Mucosa of descending colon (tissue), 3 donors: ENCODE results near the gene CMYA5. TPM values are rescaled to one million over a fixed set of nuclear protein-coding genes. Genes with fewer than 3 reads are reported as not detected.

Source experiments
- ATAC-seq: fragments of 200-7000 bp; cut with Tn5 transposase; one replicate; pipeline ENCODE4 v1.9.1; 2020; ENCODE audit warnings: mild to moderate bottlenecking, moderate library complexity
- DNase-seq, 3 donors: peaks; one replicate each; pipeline ENCODE4 v3.0.0-alpha.2; 2020
- H3K36me3 ChIP-seq: fragments of 200-600 bp; one replicate; pipeline ENCODE4 v1.8.0; 2021; ENCODE audit warnings: low read depth, mild to moderate bottlenecking
- H3K4me1 ChIP-seq: fragments of 200-600 bp; one replicate; pipeline ENCODE4 v1.8.0; 2021; ENCODE audit warnings: low read depth, mild to moderate bottlenecking
- H3K4me3 ChIP-seq: fragments of 200-600 bp; one replicate; pipeline ENCODE4 v1.8.0; 2021; ENCODE audit warnings: mild to moderate bottlenecking
- H3K9me3 ChIP-seq: fragments of 200-600 bp; one replicate; pipeline ENCODE4 v1.8.0; 2021; ENCODE audit warnings: mild to moderate bottlenecking
- intact Hi-C, 2 donors: fragments of 100-400 bp; cut with DNase I in 1 of 2; cut with micrococcal nuclease in 1 of 2; formaldehyde crosslinking; loops; one replicate each; pipeline versions ENCODE4 v1.11.0 to v1.11.1; 2022; cut with DNase I, micrococcal nuclease
- total RNA-seq, 3 donors: library from RNA; stranded (reverse); fragmentation: NEBNext Ultra II Directional in 2 of 3; extraction: Animal tissue kit (Norgen Biotek cat#: 25700) in 2 of 3; gene quantifications; one replicate each; pipeline versions ENCODE4 v1.2.1 to v1.2.4, GENCODE V29; 2021 to 2023
- TF ChIP-seq, protein P1 (sequence below): fragments of 200-600 bp; IDR thresholded peaks from one replicate; pipeline ENCODE4 v1.8.0; 2022; ENCODE audit warnings: antibody characterized with exemption, mild to moderate bottlenecking
- donor health status: DM: no; HTN: no; CAD: no; lungs with moderate emphysema.
- donor health status: DM: no; HTN: no; CAD: no.
- donor health status: DM: no; HTN: yes; CAD: no.

The CMYA5 gene
- total RNA-seq, 3 donors from 2014 or later, result 0.55 to 3.3 (median 1.1) TPM

- Histone ChIP-seq H3K9me3 (no peaks in the 10 kb centered on the region), H3K4me1 (no peaks in the 10 kb centered on the region), H3K4me3 (no peak overlapping the region), H3K36me3 (no peaks in the 10 kb centered on the region)
- no peak for DNase-seq
- ATAC-seq, result no peak
- intact Hi-C loops, result no loop called here
- TF ChIP-seq, protein P1, sequence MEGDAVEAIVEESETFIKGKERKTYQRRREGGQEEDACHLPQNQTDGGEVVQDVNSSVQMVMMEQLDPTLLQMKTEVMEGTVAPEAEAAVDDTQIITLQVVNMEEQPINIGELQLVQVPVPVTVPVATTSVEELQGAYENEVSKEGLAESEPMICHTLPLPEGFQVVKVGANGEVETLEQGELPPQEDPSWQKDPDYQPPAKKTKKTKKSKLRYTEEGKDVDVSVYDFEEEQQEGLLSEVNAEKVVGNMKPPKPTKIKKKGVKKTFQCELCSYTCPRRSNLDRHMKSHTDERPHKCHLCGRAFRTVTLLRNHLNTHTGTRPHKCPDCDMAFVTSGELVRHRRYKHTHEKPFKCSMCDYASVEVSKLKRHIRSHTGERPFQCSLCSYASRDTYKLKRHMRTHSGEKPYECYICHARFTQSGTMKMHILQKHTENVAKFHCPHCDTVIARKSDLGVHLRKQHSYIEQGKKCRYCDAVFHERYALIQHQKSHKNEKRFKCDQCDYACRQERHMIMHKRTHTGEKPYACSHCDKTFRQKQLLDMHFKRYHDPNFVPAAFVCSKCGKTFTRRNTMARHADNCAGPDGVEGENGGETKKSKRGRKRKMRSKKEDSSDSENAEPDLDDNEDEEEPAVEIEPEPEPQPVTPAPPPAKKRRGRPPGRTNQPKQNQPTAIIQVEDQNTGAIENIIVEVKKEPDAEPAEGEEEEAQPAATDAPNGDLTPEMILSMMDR, result no peak
Observed at GRCh38 chr5:79825802-79826201, 136.2 kb downstream of the CMYA5 start.

DNA sequence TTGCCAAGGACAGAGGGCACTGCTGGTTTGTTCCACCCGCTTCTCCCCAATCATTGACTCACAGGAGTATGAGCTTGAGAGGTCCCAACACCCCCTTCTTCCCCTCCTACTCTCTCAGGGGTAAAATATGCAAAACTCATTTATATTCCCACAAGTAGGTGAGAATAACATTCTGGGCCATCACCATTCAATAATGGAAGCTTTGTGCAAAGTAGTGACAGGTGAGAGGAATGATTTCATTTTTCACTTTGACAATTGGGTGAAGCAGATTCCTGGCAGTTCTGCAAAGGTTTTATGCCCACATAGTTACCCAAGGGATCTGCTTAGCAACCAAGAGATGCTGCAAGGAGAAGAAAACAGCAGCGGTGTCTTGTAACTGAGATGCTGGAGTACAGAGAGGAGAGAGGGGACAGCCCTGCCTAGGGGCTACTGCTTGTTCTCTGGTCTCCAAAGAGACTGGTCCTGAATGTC is 137.6 kb downstream of the CMYA5 start:
- ATAC-seq (no peak), DNase-seq (no peak)
- Histone ChIP-seq H3K9me3 (no peaks in the 10 kb centered on the region), H3K36me3 (no peaks in the 10 kb centered on the region), H3K4me3 (no peak overlapping the region), H3K4me1 (no peaks in the 10 kb centered on the region)
- intact Hi-C loops, result no loop called here
- TF ChIP-seq, protein P1, result no peak

- DNase-seq (peak in 1 of 3 donors; percentile 4), ATAC-seq (no peak)
- Histone ChIP-seq H3K9me3 (no peaks in the 10 kb centered on the region), H3K36me3 (no peaks in the 10 kb centered on the region), H3K4me1 (no peaks in the 10 kb centered on the region), H3K4me3 (no peak overlapping the region)
- TF ChIP-seq, protein P1, result no peak
- intact Hi-C loops, result no loop called here
Observed at GRCh38 chr5:79829260-79829659, 139.6 kb downstream of the CMYA5 start.

- DNase-seq (no peak), ATAC-seq (no peak)
- intact Hi-C loops, result no loop called here
- TF ChIP-seq, protein P1, result no peak
- no peak overlapping the region for H3K4me3 ChIP-seq
- H3K4me1 ChIP-seq, result no peaks in the 10 kb centered on the region
- no peaks in the 10 kb centered on the region for H3K9me3 ChIP-seq
- no peaks in the 10 kb centered on the region for H3K36me3 ChIP-seq
Observed at GRCh38 chr5:79831381-79832309, 142.0 kb downstream of the CMYA5 start.

DNA sequence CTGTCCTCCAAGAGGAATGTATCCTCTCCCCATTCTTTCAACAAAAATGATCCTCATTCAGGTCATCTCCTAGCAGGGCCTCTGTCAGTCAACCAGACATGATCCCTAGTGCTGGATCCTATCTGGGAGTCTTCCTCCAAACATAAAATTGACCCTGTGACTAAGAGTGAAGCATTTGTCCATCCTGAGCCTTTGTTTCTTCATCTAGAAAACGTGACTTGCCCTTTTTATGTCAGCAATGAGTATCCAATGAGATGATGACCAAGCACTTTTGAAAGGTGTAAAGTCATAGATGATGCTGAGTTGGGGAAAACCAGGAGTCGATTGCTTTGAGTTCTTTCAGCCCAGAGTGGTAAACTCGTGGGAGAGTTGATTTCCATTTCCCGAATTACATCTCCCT is 143.3 kb downstream of the CMYA5 start:
- Histone ChIP-seq H3K9me3 (no peaks in the 10 kb centered on the region), H3K36me3 (no peaks in the 10 kb centered on the region), H3K4me1 (no peaks in the 10 kb centered on the region), H3K4me3 (no peak overlapping the region)
- TF ChIP-seq, protein P1, result no peak
- intact Hi-C loops, result no loop called here
- ATAC-seq (no peak), DNase-seq (no peak)
